DMS 273 (cell line): ENCODE measurements around the gene C15orf62.

Experiments
- DNase-seq: peaks from one replicate; lab custom pipeline; 2025; ENCODE audit not compliant: unreplicated experiment; lab: John Stamatoyannopoulos, UW

C15orf62 gene

GRCh38 chr15:40808861-40809450, 39.2 kb downstream of the C15orf62 start:
- no peak for DNase-seq

GRCh38 chr15:40812721-40813425, 43.1 kb downstream of the C15orf62 start:
- no peak for DNase-seq

DNA sequence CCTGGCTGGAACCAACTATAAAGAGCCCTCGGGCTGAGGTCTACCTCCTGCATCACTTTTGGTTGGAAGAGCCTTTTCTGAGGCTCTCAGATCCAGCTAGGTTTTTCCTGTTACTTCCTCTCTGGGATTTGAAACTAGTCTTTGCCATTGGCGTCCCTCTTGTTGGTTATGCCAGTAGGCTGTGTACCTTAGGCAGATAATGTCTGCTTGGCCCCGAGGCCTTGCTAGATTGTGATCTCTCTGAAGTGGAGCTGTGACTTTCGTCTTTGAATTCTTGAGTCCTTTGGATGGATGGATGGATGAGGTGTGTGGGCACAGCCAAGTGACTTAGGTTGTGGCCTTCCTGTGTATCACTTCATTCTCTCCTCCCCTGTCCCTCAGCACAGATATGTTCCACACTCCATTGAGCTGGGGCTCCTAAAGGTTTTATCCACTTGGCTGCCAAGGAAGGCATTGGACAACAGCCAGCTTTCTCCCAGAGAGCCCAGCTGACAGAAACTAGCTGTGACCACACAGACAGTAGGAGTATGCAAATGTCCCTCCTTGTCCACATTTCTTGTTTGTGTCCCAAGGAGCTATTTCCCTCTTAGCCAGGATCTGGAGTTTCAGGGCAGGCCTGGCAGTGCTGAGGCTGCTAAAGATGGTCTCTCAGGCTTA, 45.4 kb downstream of the C15orf62 start:
- peak; percentile 29 for DNase-seq

- DNase-seq = no peak
Measured at GRCh38 chr15:40819048-40819447, 49.3 kb downstream of the C15orf62 start.

- DNase-seq = no peak
Measured at GRCh38 chr15:40821195-40821594, 51.4 kb downstream of the C15orf62 start.
